CD4-positive, alpha-beta T cell (primary cell): ENCODE results near the gene ARSI. TPM values are rescaled to one million over a fixed set of nuclear protein-coding genes. Genes with fewer than 3 reads are reported as not detected.

Experiments used
- ATAC-seq: fragments of 200-7000 bp; cut with Tn5 transposase; one replicate; pipeline ENCODE4 v1.10.0; 2022; ENCODE audit warnings: mild to moderate bottlenecking; ENCODE audit not compliant: poor library complexity
- CTCF ChIA-PET: fragments of 350-600 bp; sonication (Branson Sonifier 250); formaldehyde crosslinking; loops from one replicate; lab custom pipeline; 2021; ENCODE audit warnings: antibody characterized with exemption, inconsistent platforms; lab: Charles Lee
- POLR2A ChIA-PET: fragments of 350-600 bp; sonication (Branson Sonifier 250); formaldehyde crosslinking; loops from one replicate; lab custom pipeline; 2021; ENCODE audit warnings: antibody characterized with exemption, inconsistent platforms; lab: Charles Lee
- DNase-seq, 14 experiments: peaks; one replicate each; pipeline ENCODE4 v3.0.0-alpha.2; 2013 to 2020; ENCODE audit warnings: mixed read lengths in 2 of 14
- H3K27ac ChIP-seq, 2 donors: one replicate each; pipeline versions ENCODE4 v1.5.1 to v1.7.0; 2013; ENCODE audit warnings: low read length in 2 of 2, low read depth in 1 of 2, mild to moderate bottlenecking in 1 of 2
- H3K27me3 ChIP-seq, 2 experiments: 1 replicate in 1 of 2; 2 replicates in 1 of 2; pipeline versions ENCODE4 v1.6.1 to v1.7.0; 2013; ENCODE audit warnings: low read length in 2 of 2, control low read depth in 1 of 2, mild to moderate bottlenecking in 1 of 2, moderate library complexity in 1 of 2; ENCODE audit not compliant: insufficient read depth in 2 of 2, control insufficient read depth in 1 of 2
- H3K36me3 ChIP-seq: one replicate; pipeline ENCODE4 v1.6.1; 2013; ENCODE audit warnings: low read length, control low read depth; ENCODE audit not compliant: insufficient read depth
- H3K4me1 ChIP-seq: one replicate; pipeline ENCODE4 v1.6.1; 2013; ENCODE audit warnings: low read length, control low read depth; ENCODE audit not compliant: insufficient read depth
- H3K4me3 ChIP-seq: one replicate; pipeline ENCODE4 v1.5.1; 2013; ENCODE audit warnings: mild to moderate bottlenecking, low read length, moderate library complexity
- H3K9me3 ChIP-seq, 2 experiments: 1 replicate in 1 of 2; 2 replicates in 1 of 2; pipeline versions ENCODE4 v1.6.1 to v1.7.0; 2013; ENCODE audit warnings: low read length in 2 of 2, mild to moderate bottlenecking in 2 of 2, control low read depth in 1 of 2, moderate library complexity in 1 of 2; ENCODE audit not compliant: control insufficient read depth in 1 of 2, insufficient read depth in 1 of 2
- H3K27ac Mint-ChIP-seq: one replicate; pipeline ENCODE4 v1.8.0; 2020; ENCODE audit warnings: mixed read lengths
- H3K27me3 Mint-ChIP-seq: one replicate; pipeline ENCODE4 v1.8.0; 2021; ENCODE audit warnings: mixed read lengths
- H3K36me3 Mint-ChIP-seq: one replicate; pipeline ENCODE4 v1.8.0; 2021; ENCODE audit warnings: low read depth, mixed read lengths
- H3K4me1 Mint-ChIP-seq: one replicate; pipeline ENCODE4 v1.8.0; 2021; ENCODE audit warnings: low read depth, mixed read lengths
- H3K4me3 Mint-ChIP-seq: one replicate; pipeline ENCODE4 v1.8.0; 2020; ENCODE audit warnings: mild to moderate bottlenecking, mixed read lengths
- H3K9me3 Mint-ChIP-seq: one replicate; pipeline ENCODE4 v1.8.0; 2020; ENCODE audit warnings: mixed read lengths
- CTCF ChIP-seq: fragments of 200-600 bp; IDR thresholded peaks from one replicate; pipeline ENCODE4 v1.8.0; 2022; ENCODE audit warnings: antibody characterized with exemption, mild to moderate bottlenecking
- intact Hi-C, 2 experiments: fragments of 100-400 bp; cut with DNase I in 1 of 2; cut with micrococcal nuclease in 1 of 2; formaldehyde crosslinking; loops; one replicate each; pipeline versions ENCODE4 v1.15.1 to v1.9.0; 2023 to 2025; cut with DNase I, micrococcal nuclease
- total RNA-seq, 174 experiments: library from RNA in 2 of 174; stranded (reverse) in 2 of 174; gene quantifications; one replicate each; pipeline ENCODE4 v1.2.3 and lab custom pipeline; 2021 to 2026

Gene ARSI
- total RNA-seq, 2 experiments from 2014 or later: 0.22 to 0.56 TPM

GRCh38 chr5:150339841-150340240 is 37.1 kb upstream of the ARSI start:
- CTCF ChIA-PET: interaction anchor here (0.7 kb wide), 1 partner anchor 96 kb away, joined by 3 read pairs; no protein-coding TSS in a partner anchor
- no peak for ATAC-seq

GRCh38 chr5:150339165-150339564 is 36.5 kb upstream of the ARSI start:
- ATAC-seq (no peak), DNase-seq (no peak)
- Histone ChIP-seq H3K9me3 (peaks cover 0 to 3% of the 10 kb centered on the region in 2 experiments), H3K4me3 (no peak overlapping the region), H3K27ac (no peak overlapping the region), H3K4me1 (peaks cover 3% of the 10 kb centered on the region), H3K36me3 (no peaks in the 10 kb centered on the region), H3K27me3 (no peaks in the 10 kb centered on the region)
- intact Hi-C loops: no loop called here
- H3K4me1 Mint-ChIP-seq: no peaks in the 10 kb centered on the region
- no peaks in the 10 kb centered on the region for H3K9me3 Mint-ChIP-seq
- no peaks in the 10 kb centered on the region for H3K36me3 Mint-ChIP-seq
- H3K4me3 Mint-ChIP-seq: no peak overlapping the region
- no peaks in the 10 kb centered on the region for H3K27me3 Mint-ChIP-seq
- ChIA-PET CTCF (interaction anchor here (0.7 kb wide), 1 partner anchor 97 kb away, joined by 3 read pairs; no protein-coding TSS in a partner anchor), POLR2A (no interaction called here)
- no peak for TF ChIP-seq CTCF
- H3K27ac Mint-ChIP-seq: no peak overlapping the region

More at GRCh38 chr5:150339841-150340240, 37.1 kb upstream of the ARSI start:
- Histone ChIP-seq H3K27me3 (no peaks in the 10 kb centered on the region), H3K36me3 (no peaks in the 10 kb centered on the region), H3K4me3 (no peak overlapping the region), H3K4me1 (peaks cover 3% of the 10 kb centered on the region), H3K9me3 (peaks cover 0 to 3% of the 10 kb centered on the region in 2 experiments), H3K27ac (no peak overlapping the region)
- Mint-ChIP-seq H3K9me3 (no peaks in the 10 kb centered on the region), H3K4me1 (no peaks in the 10 kb centered on the region), H3K27ac (no peak overlapping the region), H3K27me3 (no peaks in the 10 kb centered on the region), H3K36me3 (no peaks in the 10 kb centered on the region), H3K4me3 (no peak overlapping the region)
- no peak for DNase-seq
- TF ChIP-seq CTCF: no peak
- intact Hi-C loops: no loop called here
- POLR2A ChIA-PET: no interaction called here

GRCh38 chr5:150338546-150338945 is 35.8 kb upstream of the ARSI start:
- peaks cover 0 to 3% of the 10 kb centered on the region in 2 experiments for H3K9me3 ChIP-seq
- no peak for DNase-seq
- POLR2A ChIA-PET: no interaction called here
- no peak overlapping the region for H3K27ac ChIP-seq
- H3K27me3 ChIP-seq: no peaks in the 10 kb centered on the region
- Mint-ChIP-seq H3K36me3 (no peaks in the 10 kb centered on the region), H3K4me3 (no peak overlapping the region), H3K27me3 (no peaks in the 10 kb centered on the region), H3K27ac (no peak overlapping the region), H3K9me3 (no peaks in the 10 kb centered on the region), H3K4me1 (no peaks in the 10 kb centered on the region)
- CTCF ChIA-PET: no interaction called here
- H3K36me3 ChIP-seq: no peaks in the 10 kb centered on the region
- intact Hi-C loops: no loop called here
- ATAC-seq: no peak
- no peak overlapping the region for H3K4me3 ChIP-seq
- TF ChIP-seq CTCF: no peak
- H3K4me1 ChIP-seq: peaks cover 3% of the 10 kb centered on the region
